D721Med (cell line): ENCODE measurements around the gene SERPINE2.

Source experiments
- DNase-seq: peaks from one replicate; pipeline ENCODE4 v3.0.0; 2011; ENCODE audit warnings: low spot score; ENCODE audit not compliant: insufficient read length
- FAIRE-seq: peaks from 2 replicates; lab custom pipeline; 2011; peaks lifted over from hg19 to GRCh38; lab: Jason Lieb, UNC
- TF ChIP-seq, protein P1 (sequence below): IDR thresholded peaks from 2 replicates; pipeline ENCODE4 v1.5.1; 2012; ENCODE audit warnings: mild to moderate bottlenecking, control low read depth; ENCODE audit not compliant: insufficient read depth; ENCODE audit errors: missing control alignments

SERPINE2 gene

GRCh38 chr2:223934870-223935269, 104.2 kb downstream of the SERPINE2 start:
- no peak for FAIRE-seq
- TF ChIP-seq, protein P1, sequence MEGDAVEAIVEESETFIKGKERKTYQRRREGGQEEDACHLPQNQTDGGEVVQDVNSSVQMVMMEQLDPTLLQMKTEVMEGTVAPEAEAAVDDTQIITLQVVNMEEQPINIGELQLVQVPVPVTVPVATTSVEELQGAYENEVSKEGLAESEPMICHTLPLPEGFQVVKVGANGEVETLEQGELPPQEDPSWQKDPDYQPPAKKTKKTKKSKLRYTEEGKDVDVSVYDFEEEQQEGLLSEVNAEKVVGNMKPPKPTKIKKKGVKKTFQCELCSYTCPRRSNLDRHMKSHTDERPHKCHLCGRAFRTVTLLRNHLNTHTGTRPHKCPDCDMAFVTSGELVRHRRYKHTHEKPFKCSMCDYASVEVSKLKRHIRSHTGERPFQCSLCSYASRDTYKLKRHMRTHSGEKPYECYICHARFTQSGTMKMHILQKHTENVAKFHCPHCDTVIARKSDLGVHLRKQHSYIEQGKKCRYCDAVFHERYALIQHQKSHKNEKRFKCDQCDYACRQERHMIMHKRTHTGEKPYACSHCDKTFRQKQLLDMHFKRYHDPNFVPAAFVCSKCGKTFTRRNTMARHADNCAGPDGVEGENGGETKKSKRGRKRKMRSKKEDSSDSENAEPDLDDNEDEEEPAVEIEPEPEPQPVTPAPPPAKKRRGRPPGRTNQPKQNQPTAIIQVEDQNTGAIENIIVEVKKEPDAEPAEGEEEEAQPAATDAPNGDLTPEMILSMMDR, result no peak
- DNase-seq, result no peak

DNA sequence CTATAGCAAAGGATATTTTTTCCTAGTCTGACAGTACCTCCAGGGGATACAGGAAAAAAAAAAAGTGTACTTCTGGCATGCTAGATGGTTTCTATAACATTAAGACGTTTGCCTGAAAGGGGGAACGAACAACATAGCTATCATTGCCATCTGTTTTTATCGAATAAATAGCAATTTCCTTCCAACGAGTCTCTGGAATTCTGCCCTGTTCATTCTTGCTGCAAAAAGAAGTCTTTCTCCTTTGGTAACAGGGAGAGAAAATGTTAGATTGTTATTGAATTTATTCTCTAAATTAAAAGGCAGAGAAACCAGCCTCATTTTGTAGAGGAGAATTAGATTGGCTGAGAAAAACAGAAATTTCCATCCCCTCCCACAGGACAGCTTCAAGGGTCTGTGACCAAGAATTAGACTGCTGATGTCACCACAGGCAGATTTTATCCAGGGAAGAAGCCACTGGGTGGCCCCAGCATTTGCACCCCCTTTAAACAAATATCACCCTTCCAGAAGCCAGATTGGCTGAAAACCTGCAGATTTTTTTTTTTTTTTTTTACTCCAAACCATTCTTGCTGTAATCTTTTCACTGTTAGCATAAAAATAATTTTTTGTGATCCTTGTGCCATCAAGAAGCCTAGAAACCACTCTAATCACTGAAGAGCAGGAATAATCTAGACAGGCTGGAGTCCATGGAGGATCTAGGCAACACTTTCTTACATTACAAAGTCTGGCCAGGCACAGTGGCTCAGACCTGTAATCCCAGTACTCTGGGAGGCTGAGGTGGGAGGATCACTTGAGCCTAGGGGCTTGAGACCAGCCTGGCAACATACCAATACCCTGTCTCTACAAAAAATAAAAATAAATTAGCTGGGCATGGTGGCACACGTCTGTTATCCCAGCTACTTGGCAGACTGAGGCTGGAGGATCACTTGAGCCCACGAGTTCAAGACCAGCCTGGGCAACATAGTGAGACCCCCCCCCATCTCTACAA, 106.0 kb downstream of the SERPINE2 start:
- no peak for FAIRE-seq
- TF ChIP-seq, protein P1, result no peak
- DNase-seq, result no peak

DNA sequence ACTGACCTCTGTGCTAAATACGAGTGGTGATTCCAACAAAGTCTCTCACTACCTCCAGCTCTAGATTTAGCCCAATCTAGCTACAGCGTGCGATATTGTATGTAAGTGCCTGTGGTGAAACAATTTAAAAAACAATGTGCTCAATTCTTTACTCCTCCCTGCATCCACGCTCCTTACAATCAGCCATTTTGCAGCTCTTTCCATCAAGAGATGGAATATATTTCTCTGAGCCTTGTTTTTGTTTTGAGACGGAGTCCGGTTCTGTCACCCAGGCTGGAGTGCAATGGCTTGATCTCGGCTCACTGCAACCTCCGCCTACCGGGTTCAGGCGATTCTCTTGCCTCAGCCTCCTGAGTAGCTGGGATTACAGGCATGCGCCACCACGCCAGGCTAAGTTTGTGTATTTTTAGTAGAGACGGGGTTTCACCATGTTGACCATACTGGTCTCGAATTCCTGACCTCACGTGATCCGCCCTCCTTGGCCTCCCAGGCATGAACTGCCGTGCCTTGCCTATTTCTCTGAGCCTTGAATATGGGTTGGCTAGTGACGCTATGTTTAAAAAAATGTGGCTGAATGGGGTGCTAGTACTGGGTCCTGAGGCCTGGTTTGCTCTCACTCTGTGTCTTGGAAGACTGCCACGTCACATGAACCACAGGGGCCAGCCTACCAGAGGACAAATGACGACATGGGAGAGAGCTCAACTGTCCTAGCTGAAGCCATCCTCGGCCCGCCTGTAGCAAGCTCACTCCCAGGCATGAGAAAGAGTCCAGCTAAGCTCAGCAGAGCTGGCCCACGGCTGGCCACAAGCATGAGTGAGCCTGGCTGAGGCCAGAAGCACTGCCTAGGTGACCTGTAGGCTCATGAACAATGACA, 108.7 kb downstream of the SERPINE2 start:
- DNase-seq (no peak), FAIRE-seq (no peak)
- TF ChIP-seq, protein P1, result no peak

DNA sequence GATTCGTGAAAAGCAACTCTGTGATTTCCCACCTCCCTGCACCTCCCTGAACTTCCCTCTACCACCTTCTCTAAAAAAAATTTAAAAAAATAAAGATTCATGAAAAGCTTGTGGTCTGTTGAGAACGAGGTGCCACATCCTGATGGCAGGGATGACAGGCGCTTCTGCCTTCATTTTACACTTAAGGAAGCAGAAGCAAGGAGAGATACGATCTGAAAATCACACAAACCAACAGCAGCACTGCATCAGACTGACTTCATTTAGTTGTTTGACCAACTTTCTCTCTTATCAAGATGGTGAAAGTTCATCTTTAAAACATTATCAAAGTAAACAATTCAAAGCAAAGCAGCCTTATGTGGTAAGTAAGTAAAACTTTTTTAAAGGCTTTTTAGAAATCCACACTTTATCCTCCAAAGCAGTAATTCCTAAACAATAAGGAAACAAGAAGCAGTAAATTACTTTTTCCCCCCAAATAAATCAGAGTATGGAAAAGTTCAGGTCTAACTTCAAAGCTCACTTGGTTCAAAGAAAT, 109.4 kb downstream of the SERPINE2 start:
- TF ChIP-seq, protein P1, result no peak
- DNase-seq (no peak), FAIRE-seq (no peak)

- DNase-seq (no peak), FAIRE-seq (no peak)
- TF ChIP-seq, protein P1, result no peak
Measured at GRCh38 chr2:223928113-223929006, 110.7 kb downstream of the SERPINE2 start.

GRCh38 chr2:223925106-223925505, 114.0 kb downstream of the SERPINE2 start:
- DNase-seq, result no peak
- TF ChIP-seq, protein P1, result no peak
- FAIRE-seq, result no peak
